GM12875 (cell line): ENCODE measurements around the gene RPL19.

Experiments used
- H3K4me3 ChIP-seq: one replicate; pipeline ENCODE4 v1.5.1; 2011; ENCODE audit warnings: low read depth, low read length, control low read depth
- TF ChIP-seq, protein P1 (sequence below): IDR thresholded peaks from 2 replicates; pipeline ENCODE4 v1.5.1; 2011; ENCODE audit warnings: low read depth, mild to moderate bottlenecking, control low read depth, inconsistent platforms, low read length, moderate library complexity, borderline replicate concordance; ENCODE audit not compliant: insufficient read depth

The RPL19 gene

DNA sequence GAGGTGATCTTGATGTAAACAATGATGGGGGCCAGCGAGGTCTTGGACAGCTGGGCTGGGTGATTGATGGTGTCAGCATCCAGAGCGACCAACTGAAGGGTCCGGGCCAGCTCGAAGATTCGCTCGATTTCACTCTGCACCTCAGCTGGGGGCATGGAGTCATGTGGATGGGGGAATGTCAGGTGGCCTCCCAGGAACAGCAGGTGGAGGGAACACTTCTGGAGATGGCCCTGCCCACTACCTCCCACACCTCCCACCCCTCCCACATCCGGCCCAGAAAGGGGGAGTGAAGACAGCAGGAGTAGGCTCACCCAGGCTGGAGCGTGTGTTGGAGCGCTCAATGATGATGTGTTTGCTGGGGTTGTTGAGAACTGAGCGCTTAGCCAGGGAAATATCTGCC is 16.4 kb upstream of the RPL19 start:
- TF ChIP-seq, protein P1, sequence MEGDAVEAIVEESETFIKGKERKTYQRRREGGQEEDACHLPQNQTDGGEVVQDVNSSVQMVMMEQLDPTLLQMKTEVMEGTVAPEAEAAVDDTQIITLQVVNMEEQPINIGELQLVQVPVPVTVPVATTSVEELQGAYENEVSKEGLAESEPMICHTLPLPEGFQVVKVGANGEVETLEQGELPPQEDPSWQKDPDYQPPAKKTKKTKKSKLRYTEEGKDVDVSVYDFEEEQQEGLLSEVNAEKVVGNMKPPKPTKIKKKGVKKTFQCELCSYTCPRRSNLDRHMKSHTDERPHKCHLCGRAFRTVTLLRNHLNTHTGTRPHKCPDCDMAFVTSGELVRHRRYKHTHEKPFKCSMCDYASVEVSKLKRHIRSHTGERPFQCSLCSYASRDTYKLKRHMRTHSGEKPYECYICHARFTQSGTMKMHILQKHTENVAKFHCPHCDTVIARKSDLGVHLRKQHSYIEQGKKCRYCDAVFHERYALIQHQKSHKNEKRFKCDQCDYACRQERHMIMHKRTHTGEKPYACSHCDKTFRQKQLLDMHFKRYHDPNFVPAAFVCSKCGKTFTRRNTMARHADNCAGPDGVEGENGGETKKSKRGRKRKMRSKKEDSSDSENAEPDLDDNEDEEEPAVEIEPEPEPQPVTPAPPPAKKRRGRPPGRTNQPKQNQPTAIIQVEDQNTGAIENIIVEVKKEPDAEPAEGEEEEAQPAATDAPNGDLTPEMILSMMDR, result no peak
- H3K4me3 ChIP-seq, result no peak overlapping the region

DNA sequence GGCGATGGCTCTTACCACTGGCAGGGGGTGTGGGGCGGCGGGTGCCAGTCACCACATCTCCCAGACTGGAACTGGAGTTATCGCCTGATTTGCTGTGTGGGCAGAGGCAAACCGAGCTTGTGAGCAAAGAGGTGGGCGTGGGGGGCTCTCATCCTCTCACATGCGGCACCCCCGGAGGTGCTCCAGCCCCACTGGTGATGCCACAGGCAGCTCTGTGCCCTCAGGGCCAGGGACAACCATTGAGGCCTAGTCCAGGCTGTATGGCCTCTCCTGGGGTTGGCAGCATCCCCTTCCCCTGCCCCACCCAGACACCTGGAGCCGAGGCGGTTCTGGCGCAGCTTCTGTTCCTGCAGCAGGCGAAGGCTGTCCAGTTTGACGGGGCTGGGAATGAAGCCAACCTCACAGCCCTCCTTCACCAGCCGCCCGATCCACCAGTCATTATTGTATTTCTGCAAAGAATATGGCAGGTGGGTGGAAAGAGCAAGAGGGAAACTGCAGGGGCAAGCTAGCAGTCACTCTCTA is 13.5 kb upstream of the RPL19 start:
- H3K4me3 ChIP-seq, result no peak overlapping the region
- TF ChIP-seq, protein P1, result no peak

DNA sequence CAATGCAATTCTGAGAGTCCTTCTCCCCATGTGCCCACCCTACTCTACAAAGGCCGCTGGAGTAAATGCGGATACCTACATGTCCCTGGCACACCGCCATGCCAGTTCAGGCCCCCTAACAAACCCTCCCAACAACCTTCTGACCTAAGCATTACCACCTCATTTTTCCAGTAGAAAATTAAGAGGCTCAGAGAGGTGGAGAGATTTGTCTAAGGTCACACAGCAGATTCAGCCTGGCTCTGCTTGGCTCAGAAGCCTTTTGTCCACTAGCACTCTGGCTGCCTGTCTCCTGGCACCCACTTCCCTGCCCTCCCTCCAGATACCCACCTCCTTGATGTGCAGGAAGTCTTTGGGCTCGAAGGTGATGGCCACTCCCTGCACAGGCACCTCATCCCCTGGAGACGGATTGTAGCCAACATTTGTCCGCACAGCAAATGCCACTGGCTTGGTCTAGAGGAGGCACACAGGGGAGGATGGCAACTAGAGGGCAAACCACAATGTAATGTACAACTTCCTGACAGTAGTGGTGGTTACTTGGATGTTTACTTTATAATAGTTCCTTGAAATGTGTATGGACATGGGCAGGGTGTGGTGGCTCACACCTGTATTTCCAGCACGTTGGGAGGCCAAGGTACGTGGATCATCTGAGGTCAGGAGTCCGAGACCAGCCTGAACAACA is 12.8 kb upstream of the RPL19 start:
- no peak overlapping the region for H3K4me3 ChIP-seq
- TF ChIP-seq, protein P1, result no peak

DNA sequence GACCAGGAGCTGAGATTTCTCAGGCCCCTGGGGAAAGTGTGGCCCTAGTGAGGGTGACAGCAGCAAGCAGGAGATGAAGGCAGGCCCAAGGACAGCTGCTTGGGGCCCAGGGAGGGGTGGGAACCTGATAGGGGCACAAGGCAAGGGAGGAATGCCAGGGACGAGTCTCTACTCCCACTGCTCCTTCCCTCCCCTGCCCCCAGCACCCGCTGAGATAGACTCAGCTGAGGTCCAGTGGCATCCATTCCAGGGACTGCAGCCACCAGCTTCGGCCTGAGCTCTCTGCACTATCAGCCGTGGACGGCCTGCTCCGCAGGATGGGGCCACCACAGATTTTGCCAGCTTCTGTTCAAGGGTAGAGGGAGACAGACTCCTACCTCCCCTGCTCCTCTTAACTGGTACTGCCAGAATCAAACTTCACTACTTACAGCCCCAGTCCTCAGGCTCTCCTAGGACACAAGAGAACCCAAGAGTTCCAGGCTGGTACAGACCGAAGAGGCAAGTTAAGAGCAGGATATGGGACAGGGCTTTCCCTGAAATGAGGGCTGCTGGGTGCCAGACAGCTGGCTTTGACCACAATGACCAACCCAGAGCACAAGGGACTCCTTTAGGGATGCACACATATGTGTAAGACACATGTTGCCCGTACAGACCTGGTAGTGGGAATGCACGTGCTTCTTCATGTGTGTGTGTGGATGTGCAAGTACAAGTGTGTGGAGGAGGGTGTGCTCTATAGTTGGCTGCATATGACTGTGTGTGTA is 8.2 kb upstream of the RPL19 start:
- TF ChIP-seq, protein P1, result no peak
- no peak overlapping the region for H3K4me3 ChIP-seq

DNA sequence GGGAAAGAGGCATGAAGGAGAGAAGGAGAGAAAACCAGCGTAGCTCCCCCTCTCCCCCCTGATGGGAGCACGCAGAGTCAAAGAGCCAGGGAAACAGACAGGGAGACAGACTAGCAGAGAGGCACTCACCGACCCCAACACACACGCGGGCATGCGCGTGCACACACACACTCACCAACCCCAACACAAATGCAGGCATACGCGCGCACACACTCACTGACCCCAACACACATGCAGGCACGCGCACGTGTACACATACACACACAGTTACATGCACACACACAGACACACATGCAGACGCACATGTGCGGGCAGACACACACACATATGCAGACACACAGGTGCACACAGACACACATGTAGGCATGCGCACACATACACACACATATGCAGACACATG is 7.2 kb upstream of the RPL19 start:
- TF ChIP-seq, protein P1, result no peak
- no peak overlapping the region for H3K4me3 ChIP-seq

DNA sequence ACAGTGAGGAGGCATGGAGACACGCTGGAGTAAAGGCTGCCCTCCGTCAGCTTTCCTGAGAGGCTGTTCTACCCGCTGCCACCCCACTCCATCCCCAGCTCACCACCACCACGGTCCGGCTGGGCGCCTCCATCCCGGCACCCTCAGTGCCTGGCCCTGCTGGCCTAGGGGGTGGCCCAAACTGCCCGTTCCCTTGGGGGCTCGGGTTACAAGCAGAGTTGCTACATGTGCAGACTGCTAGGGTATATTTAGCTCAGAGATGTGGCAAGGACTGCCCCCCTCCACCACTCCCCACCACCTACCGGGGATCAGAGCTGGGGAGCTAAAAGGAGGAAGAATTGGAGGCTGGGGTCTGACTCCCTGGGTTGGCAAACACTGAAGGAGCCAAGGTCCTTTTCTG is 6.7 kb upstream of the RPL19 start:
- TF ChIP-seq, protein P1, result no peak
- no peak overlapping the region for H3K4me3 ChIP-seq
